ENCODE measurements around the gene PVR.

The PVR gene

GRCh38 chr19:44700547-44700946 lies 56.8 kb downstream of the PVR start:
- no peak for TF ChIP-seq CTCF (IDR thresholded peaks at IDR 0.05)
- H3K9me3 ChIP-seq, result no peaks in the 10 kb centered on the region
- H3K4me3 ChIP-seq (ENCODE audit: low read depth in 1 of 2, low read length in 1 of 2), result no peak overlapping the region
- H3K27me3 ChIP-seq, result peaks cover 13% of the 10 kb centered on the region
- no peak overlapping the region for H3K27ac ChIP-seq
- no peaks in the 10 kb centered on the region for H3K4me1 ChIP-seq (ENCODE audit: control insufficient read depth in 1 of 2, insufficient read depth in 1 of 2, low read depth in 1 of 2, low read length in 1 of 2)
- H3K36me3 ChIP-seq, result no peaks in the 10 kb centered on the region

- peaks cover 13% of the 10 kb centered on the region for H3K27me3 ChIP-seq
- no peaks in the 10 kb centered on the region for H3K36me3 ChIP-seq
- no peak overlapping the region for H3K4me3 ChIP-seq (ENCODE audit: low read depth in 1 of 2, low read length in 1 of 2)
- H3K9me3 ChIP-seq, result no peaks in the 10 kb centered on the region
- TF ChIP-seq CTCF (IDR thresholded peaks at IDR 0.05), result no peak
- no peak overlapping the region for H3K27ac ChIP-seq
- H3K4me1 ChIP-seq (ENCODE audit: control insufficient read depth in 1 of 2, insufficient read depth in 1 of 2, low read depth in 1 of 2, low read length in 1 of 2), result no peaks in the 10 kb centered on the region
Measured at GRCh38 chr19:44701228-44701627, 57.5 kb downstream of the PVR start.

GRCh38 chr19:44702551-44703176 lies 59.0 kb downstream of the PVR start:
- Histone ChIP-seq H3K4me3 (ENCODE audit: low read depth in 1 of 2, low read length in 1 of 2) (no peak overlapping the region), H3K27ac (no peak overlapping the region), H3K4me1 (ENCODE audit: control insufficient read depth in 1 of 2, insufficient read depth in 1 of 2, low read depth in 1 of 2, low read length in 1 of 2) (no peaks in the 10 kb centered on the region), H3K36me3 (no peaks in the 10 kb centered on the region), H3K9me3 (no peaks in the 10 kb centered on the region), H3K27me3 (peaks cover 2% of the 10 kb centered on the region)
- no peak for TF ChIP-seq CTCF (IDR thresholded peaks at IDR 0.05)

GRCh38 chr19:44703336-44704078 lies 59.8 kb downstream of the PVR start:
- H3K9me3 ChIP-seq, result no peaks in the 10 kb centered on the region
- H3K27ac ChIP-seq, result no peak overlapping the region

GRCh38 chr19:44704982-44705381 lies 61.3 kb downstream of the PVR start:
- TF ChIP-seq CTCF (IDR thresholded peaks at IDR 0.05), result no peak
- Histone ChIP-seq H3K27me3 (no peaks in the 10 kb centered on the region), H3K36me3 (no peaks in the 10 kb centered on the region), H3K4me1 (ENCODE audit: control insufficient read depth in 1 of 2, insufficient read depth in 1 of 2, low read depth in 1 of 2, low read length in 1 of 2) (no peaks in the 10 kb centered on the region), H3K4me3 (ENCODE audit: low read depth in 1 of 2, low read length in 1 of 2) (no peak overlapping the region), H3K9me3 (no peaks in the 10 kb centered on the region), H3K27ac (no peak overlapping the region)

More at GRCh38 chr19:44703336-44704078, 59.8 kb downstream of the PVR start:
- Histone ChIP-seq H3K36me3 (no peaks in the 10 kb centered on the region), H3K27me3 (no peaks in the 10 kb centered on the region), H3K4me1 (ENCODE audit: control insufficient read depth in 1 of 2, insufficient read depth in 1 of 2, low read depth in 1 of 2, low read length in 1 of 2) (no peaks in the 10 kb centered on the region), H3K4me3 (ENCODE audit: low read depth in 1 of 2, low read length in 1 of 2) (no peak overlapping the region)
- TF ChIP-seq CTCF (IDR thresholded peaks at IDR 0.05), result no peak
